Stimulated activated CD8-positive, alpha-beta memory T cell treated with anti-CD3 and anti-CD28 coated beads, Interleukin-4, amount 100 ng/mL, for 1 hour (primary cell): ENCODE results near the gene ATXN1.

Source experiments
- DNase-seq, 2 donors: peaks; one replicate each; pipeline ENCODE4 v3.0.0-alpha.2; 2020; ENCODE audit warnings: low read depth in 2 of 2, low spot score in 1 of 2

ATXN1 gene

DNA sequence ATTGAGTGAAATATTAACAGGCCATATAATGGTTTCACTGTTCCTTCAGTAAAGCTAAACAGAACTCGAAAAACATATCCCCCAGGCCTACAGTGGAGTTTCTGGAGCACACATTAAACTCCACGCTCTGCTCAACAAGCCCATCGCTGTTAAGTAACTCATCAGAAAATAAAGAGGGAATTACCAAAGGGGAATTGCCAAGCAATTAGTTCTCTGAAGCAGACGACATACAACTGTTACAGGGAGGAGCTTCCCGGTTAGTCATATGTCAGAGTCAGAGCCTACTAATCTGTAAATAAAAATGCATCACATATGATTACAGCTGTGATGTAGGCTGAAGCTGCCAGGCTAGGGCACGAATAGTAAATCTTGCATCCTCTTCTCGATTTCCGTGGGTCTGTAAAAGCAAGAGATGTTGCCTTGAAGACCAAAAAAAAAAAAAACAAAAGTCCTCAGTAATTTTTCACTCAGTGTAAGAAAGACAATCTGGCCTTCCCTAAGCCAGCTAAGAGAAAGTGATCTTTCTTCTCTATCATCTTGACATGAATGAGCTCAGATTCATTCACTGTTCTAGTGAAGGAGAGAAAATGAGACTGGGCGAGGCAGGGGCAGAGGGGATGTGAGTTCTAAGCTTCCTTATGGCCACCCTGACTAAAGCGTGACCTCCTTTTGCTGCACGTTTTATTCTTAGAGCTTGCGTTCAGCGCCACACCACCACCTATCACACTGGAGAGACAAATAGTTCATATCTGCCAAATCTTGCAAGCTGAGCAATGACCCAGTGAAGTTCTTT lies 13.8 kb downstream of the ATXN1 start:
- DNase-seq: no peak

DNA sequence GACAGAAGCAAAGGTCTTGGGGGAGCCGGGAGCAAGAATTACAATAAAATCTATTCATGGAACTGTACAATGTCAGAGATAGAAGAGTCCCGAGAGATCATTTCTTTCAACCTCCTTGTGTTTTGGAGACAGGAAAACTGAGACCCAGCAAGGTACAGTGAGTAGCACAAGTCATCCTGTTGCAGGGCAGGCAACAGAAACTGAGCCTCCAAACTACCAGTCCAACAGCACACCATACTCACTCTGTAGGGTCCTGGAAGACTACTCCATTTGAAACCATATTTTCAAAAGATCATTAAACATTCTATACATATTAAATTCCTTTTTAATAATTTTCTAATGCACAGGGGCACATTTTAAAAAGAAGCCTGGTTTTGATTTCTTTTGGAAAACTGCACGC lies 14.4 kb downstream of the ATXN1 start:
- DNase-seq: no peak

DNA sequence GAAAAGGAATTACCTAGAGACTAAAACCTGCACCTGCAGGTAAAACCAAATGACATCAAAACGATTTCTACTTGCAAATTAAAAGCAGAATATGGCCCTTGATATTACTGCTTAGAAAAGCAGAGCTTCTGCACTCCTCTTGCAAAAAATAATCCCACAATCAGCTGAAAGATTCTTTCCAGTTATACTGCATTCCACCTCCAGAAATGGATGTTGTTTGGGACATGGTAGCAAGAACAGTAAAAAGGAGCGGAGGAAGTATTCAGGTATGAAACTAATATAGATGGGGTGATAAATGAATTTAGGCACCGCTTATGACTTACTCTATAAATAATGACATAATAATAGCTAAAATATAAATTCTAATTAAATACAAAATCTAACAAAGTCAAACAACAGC lies 14.9 kb downstream of the ATXN1 start:
- no peak for DNase-seq

DNA sequence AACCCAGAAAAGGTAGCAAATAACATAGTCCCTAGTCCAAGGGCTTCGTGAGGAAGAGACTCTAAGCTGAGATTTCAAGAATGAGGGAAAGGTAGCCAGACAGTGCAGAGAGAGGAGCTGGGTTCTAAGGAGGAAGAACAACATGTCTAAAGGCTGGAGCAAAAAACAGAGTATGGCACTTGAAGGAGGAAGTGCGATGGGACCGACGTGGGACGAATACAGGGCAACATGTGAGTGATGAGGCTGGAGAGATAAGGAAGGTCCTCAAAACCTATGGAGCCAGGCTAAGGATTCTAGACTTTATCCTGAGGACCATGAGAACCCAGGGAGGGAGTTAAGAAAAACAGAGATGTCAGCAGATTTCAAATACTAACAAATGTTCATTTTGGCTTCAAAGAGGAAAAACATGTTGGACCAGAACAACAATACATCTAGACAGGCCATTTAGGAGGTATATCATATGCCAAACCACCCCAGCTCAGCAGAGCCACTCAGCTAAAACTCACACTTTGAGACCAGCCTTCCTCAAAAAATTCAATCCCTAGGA lies 17.5 kb downstream of the ATXN1 start:
- DNase-seq: no peak

DNA sequence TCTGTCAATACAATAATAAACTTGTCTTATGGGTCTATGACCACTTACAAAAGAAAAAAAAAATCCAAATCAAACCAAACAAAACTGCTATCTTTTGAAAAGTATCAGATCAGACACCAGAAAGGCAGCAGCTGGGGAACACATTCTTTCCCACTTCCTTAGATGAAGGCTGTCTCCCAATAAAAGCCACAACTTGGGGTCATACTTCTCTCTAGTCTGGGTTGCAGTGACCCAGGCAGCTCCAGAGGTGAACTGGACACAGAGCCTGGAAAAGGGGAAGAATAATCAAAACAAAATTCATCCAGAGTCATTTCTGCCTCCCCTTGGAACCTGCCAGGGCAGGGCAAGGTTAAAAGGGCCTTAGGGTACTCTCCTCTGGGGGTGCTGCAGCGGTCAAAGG lies 19.1 kb downstream of the ATXN1 start:
- DNase-seq: no peak

DNA sequence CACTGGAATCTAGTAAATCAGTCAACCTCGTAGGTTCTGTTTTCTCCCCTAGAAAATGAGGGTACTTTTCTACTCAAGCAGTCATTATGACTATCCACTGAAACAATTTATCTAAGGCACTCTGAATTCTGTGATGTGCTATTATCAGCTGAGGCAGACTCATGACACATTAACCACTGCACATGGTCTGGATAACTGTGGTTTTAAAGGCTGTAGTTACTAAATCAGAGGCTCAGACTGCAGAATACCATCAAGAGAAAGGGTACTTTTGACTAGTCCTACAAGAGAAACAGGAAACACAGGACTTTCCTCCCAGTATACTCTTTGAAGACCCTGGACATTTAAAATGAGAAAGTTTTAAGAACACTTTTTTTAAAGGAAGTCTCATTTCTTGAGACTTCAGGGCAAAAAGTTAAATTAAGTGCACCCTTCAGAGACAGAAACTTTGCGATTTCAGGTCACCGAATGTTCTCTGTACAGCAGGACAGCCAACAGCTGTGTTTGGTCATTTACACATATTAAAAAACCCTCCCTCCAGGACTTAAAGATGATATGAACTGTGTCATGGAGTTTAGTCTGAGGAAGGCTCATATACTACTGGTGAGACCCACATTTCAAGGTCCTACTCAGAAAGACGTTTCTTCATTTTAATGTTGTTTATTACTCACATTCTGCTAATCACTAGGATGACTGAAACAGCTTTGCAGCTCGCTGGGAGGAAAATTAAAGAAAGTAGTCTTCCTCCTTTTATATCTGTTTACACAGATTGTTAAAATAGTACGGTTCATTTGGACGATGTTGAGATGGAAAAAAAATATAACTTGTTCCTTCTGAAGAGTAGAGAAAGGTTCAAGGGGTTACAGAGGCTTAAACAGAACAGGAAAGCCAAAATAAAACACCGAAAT lies 19.9 kb downstream of the ATXN1 start:
- DNase-seq: no peak

DNA sequence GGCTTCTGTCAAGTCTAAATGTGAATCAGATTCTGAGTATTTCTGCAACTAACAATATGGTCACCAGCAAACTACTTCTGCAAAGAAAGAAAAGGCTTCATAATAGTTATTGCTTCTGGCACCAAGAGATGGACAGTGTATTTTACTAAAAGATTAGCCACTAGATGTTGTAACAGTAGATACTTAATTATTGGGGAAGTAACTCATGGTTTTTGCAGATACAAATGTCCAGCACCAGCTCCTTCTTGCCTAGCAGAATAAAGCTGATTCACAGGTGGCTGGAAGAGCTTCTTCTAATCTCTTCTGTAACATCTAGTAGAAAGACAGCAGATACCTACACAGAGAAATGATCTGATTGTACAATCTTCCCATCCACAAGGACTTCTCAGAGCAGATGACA lies 21.2 kb downstream of the ATXN1 start:
- DNase-seq: no peak

DNA sequence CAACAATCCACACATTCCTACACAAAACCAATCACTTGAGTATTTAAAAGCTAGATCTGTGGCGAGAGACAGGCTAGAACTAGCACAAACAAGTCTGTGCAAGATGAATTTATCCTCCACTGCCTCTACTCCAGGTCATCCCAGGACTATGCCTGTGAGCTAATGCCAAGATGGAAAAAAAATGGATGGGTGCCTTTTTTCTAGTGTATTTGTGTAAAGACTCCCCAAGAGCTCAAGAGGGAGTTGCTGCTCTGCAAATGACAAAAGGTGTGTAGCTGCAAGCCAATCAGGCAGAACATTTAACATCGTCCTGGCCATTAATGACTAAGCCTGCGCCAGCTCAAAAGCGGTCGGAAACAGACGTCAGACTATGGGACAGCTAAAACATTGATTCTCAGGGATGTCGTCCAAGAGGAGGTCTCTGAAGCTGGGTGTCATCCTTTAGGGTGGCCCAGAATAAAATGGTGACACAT lies 21.9 kb downstream of the ATXN1 start:
- DNase-seq: no peak

DNA sequence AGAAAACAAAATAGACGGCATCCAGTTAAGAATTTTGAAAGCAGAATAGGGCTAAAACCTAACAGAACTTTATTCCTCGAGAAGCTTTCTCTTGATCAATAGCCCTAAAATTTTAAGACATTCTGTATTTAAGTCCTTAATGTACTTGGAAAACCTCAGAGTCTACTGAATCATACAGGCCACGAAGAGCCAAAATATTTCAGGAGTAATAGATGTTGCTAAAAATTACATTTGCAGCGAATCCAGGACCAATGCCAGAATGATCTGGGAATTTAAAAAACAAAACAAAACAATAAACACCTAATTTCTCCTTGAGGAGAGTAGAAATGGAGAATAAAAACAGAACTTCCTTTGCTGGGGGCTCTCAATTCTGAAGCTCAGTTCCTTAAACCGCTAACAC lies 23.3 kb downstream of the ATXN1 start:
- DNase-seq: no peak

DNA sequence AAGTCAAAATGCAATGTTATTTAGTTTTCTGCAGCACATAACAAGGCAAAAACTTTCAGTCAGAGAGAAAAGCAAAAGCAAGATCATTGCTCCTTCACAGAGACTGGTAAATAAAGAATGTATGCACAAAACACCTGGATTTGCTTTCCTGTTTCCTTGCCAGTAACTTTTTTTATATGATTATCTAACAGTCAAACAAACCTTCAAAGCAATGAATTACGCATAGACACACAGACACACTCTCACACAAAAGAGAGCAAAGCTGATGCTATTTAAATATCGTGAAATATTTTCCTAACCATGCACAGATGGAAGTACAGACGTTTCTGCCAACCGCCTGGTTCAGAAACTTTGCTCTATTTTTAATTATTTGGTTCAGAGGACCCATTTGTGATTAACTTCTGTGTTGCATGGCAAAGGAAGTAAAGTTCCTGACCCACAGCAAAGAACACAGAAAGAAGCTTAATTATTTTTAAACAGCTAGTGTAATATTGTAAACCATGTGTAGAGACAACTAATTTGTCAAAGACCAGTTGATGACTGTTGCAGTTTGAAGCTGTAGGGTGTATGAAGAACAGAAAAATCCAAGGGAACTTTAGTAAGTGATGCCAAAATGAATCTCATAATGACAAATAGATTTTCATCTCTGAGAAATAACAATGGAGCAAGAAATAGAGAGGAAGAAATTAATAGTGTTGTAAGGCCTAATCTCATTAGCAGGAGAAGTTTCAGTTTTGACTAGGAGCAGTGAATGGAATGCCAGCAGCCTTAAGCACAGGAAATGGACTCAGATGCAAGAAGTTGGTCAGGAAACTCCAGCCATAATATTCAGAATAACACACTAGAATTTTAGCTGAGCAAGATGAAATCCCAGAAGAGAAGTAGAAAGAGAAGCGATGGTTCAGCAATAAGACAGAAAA lies 24.1 kb downstream of the ATXN1 start:
- DNase-seq: no peak

DNA sequence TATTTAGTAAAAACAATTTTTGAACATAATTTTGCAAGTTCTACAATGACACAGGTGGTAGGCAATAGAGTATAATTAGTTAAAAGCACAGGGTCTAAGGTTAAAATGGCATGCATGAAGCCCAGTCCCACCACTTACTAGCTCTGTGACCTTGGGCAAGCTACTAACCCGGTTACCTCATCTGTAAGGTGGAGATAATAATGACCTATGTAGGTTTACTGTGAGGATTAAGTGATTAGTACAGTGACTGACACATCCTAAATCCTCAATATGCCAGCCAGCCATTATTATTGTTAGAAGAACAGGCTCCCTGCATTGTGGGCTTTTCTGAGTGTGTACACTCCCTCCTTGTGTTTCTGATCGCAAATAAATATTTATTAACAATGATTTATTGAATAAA lies 26.2 kb downstream of the ATXN1 start:
- no peak for DNase-seq

DNA sequence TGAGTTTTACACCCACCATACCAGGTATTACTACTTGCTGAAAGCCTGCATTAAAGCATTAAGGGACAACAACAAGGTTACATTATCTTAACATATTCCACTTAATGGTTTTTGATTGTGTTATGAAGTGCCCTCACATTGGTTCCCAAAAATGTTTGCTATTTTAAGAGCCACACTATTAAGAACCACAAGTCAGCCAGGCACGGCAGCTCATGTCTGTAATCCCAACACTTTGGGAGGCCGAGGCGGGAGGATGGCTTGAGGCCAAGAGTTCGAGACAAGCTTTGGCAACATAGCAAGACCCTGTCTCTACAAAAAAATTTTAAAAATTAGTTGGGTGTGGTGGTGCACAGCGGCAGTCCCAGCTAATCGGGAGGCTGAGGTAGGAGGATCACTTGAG lies 28.2 kb downstream of the ATXN1 start:
- no peak for DNase-seq

DNA sequence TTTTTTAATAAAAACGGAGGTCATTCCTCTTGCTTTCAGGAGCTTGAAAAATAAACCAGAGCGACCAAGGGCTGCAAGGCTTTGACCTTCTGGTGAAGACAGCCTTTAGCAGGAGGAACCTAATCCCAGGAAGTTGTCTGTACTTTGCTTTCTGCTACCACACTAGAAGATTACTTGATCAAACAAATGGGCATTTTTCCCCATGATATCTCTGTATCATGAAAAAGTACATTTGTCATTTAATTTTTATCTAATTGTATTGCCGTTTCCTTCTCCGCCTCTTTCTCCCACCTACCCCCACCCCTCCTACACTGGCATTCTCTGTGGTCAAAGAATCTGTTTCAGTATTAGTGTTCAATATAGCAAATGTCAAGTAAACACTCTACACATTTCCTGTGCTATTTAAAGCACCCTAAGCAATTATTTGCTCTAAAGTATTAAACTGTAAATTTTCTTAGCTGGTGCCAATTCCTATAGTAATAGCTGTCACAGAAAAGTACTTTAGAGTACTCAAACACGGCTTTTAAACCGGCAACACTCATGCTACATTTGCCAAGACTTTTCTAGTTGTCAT lies 29.7 kb downstream of the ATXN1 start:
- no peak for DNase-seq

DNA sequence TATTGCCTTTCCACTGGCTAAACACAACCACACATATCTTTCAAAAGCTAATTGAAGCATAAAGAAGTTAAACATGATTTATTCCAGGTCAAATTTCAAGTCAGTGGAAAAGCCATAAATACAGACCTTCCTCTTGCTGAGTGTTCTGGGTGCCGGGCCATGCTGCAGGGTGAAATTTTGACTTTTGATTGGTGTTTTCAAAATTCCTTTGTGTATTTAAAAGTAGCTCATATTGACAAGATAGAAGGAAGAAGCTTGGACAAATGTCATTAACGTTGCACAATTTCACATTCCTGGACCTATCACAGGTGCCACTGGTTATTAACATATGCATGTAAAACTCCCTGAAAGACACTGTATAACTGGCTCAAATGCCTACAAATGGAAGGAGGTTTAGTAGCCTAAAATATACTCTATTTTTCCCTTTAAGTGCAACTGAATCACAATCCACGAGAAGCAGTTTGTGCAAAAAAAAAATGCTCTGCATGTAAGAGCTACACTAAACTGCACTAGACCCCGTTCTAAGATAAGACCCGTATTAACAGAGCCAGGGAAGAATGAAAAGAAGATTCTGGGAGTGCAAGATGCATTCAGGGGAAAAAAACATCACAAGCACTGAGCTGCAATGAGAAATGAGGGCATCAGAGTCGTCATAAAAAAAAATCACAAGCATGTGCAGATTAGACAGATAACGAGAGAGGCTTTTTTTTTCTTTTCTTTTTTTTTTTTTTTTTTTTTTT lies 30.4 kb downstream of the ATXN1 start:
- no peak for DNase-seq

DNA sequence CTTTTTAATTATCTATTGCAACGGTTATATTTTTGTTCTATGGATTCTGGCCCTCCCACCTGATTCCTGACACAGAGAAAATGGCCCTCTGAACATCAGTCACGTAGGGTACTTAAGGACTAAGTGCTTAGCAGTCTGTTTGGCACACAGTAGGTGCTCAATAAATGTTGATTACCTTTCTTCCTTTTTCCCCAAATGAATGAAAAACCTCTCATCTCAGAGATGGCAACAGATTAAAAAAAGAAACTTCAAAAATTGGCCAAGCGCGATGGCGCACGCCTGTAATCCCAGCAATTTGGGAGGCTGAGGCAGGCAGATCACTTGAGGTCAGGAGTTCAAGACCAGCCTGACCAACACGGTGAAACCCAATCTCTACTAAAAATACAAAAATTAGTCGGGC lies 31.5 kb downstream of the ATXN1 start:
- DNase-seq: no peak

DNA sequence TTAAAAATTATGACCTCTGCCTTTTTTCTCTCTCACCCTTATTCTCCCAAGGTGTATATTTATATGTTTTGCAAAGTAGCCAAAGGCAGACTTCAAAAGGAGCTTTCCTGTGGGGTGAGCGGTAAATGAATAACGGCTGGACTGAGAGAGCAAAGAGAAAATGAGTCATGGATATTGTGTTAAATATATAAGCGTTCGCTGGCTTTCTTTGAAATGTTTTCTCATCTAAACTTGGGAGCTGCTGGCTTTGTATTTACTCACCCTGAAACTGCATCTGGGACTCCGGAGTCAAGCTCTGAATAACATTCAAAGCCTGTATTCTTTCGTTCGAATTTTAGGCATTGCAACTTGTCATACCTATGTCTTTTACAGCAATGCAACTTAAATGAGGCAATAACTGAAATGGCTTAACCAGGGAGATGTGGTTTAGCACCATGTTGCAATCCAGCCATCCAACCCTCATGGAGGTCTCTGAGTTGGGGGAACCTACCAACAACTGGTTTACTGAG lies 32.0 kb downstream of the ATXN1 start:
- no peak for DNase-seq

DNA sequence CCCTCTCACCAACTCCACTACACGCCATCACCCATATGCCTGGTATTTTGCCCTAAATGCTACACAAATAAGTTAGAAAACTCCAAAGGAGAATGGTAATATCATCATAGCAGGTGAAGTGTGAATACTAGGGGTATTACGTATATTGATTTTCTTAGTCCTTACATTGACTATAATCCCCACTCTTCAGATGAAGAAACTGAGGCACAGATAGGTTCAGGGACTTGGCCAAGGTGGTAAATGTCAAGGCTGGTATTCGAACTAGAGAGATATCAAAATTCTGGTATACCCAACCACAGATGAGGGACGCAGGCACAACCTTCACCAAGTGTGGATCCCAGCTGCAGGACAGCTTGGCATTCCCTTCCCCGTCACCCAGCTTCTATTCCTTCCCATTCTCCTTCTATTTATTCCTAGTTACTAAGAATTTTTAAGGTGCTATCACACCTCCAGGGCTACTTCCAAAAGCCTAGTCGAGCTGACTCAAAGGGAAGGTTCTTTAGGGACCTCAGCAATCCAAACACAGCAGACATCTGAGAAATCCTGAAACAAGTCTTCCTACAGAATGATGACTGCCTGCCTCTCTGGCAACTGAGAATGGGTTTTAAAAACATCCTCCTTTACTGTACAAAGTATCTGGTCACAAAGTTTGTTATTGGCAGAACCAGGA lies 32.6 kb downstream of the ATXN1 start:
- DNase-seq: no peak

DNA sequence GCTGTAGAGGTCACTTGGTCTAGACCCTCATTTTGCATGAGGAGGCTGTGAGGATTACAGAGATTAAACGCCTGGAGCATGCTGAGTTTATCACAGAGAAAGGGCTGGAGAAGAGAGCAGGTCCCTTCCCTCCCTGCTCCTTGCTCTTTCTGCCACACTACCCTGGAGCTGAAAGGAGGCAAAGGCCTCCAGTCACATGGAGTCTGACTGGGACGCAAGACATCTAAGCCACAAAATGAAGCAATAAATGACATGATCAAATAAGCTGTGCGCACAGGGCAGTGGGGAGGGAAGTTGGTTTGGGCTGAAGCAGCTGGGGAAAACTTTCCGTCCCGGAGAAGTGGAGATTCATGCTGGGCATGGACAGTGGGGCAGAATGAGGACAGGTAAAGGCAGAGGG lies 33.3 kb downstream of the ATXN1 start:
- no peak for DNase-seq
